Measurements from ENCODE around the gene TACSTD2. TPM values are rescaled to one million over a fixed set of nuclear protein-coding genes. Genes with fewer than 3 reads are reported as not detected.
A peak's percentile ranks its signal among the peaks of the same experiment; 100 is the strongest.

Gene TACSTD2
- total RNA-seq, 3 donors from 2014 or later (not counting 1 experiment from before 2014, with no cell fraction given), result 0.21 TPM; not detected in 2

DNA sequence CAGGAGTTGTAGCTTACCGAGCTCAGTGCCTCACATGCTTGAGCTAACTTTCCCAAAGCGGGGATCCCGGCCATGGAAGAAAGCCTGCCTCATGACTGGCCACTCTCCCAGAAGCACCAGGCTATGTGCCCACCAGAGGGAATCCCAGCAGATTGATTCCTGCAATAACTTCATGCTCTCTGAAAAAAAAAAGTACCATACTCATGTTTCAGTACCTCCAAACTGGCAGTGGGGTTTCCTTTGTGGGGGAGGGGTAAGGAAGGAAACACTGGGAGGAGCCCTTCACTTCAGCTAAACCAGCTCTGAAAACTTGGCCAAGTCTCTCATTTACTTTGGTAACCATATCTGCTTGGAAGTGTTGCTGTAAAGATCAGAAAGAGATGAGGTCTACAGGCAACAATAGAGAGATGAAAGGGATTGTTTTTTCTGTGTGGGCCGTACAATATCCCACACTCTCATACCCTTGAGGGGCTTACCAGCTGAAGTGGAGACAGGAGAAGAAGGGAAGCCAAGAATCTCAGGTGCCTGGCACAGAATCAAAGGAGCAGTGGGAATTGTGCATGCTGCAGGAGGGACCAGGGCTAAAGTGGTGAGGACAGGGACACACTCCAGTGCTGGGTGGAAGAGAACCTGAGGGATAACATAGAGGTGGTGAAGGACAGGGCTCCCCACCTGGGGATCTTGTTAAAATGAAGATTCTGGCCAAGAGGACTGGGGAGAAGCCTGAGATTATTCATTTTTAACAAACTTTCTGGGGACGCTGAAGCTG, 42.4 kb upstream of the TACSTD2 start:
- no peaks in the 10 kb centered on the region for H3K36me3 ChIP-seq (ENCODE audit: control insufficient read depth, insufficient read depth, low read length)

GRCh38 chr1:58618303-58618702, 41.3 kb upstream of the TACSTD2 start:
- intact Hi-C loops (cut with micrococcal nuclease), result no loop called here
- ATAC-seq (peak; percentile 31 to 53 (median 39)), DNase-seq (peak in 1 of 2 donors; percentile 10)
- Mint-ChIP-seq H3K4me3 (no peak overlapping the region), H3K36me3 (no peaks in the 10 kb centered on the region), H3K27me3 (ENCODE audit: low read depth in 2 of 2) (peaks cover 15 to 17% of the 10 kb centered on the region in 2 donors), H3K4me1 (peaks cover 0 to 5% of the 10 kb centered on the region in 2 donors), H3K9me3 (no peaks in the 10 kb centered on the region), H3K27ac (no peak overlapping the region)
- Histone ChIP-seq H3K4me1 (ENCODE audit: control insufficient read depth, insufficient read depth, low read length) (peaks cover 10% of the 10 kb centered on the region), H3K9me3 (ENCODE audit: control insufficient read depth, insufficient read depth, low read length) (no peaks in the 10 kb centered on the region), H3K27me3 (ENCODE audit: control insufficient read depth, insufficient read depth, low read length) (no peaks in the 10 kb centered on the region), H3K27ac (ENCODE audit: low read length) (no peak overlapping the region), H3K4me3 (ENCODE audit: low read length) (no peak overlapping the region), H3K36me3 (ENCODE audit: control insufficient read depth, insufficient read depth, low read length) (no peaks in the 10 kb centered on the region)
- TF ChIP-seq CTCF (IDR thresholded peaks at IDR 0.05), result no peak
- 30% methylated on average over 2 of the region's 2 CpGs for WGBS (ENCODE audit: insufficient coverage)

More for the DNA sequence above, 42.4 kb upstream of the TACSTD2 start:
- Mint-ChIP-seq H3K27me3 (ENCODE audit: low read depth in 2 of 2) (peaks cover 15% of the 10 kb centered on the region in 2 donors), H3K4me3 (no peak overlapping the region), H3K27ac (no peak overlapping the region), H3K9me3 (no peaks in the 10 kb centered on the region), H3K36me3 (no peaks in the 10 kb centered on the region), H3K4me1 (peaks cover 0 to 5% of the 10 kb centered on the region in 2 donors)
- Histone ChIP-seq H3K4me1 (ENCODE audit: control insufficient read depth, insufficient read depth, low read length) (peaks cover 10% of the 10 kb centered on the region), H3K27me3 (ENCODE audit: control insufficient read depth, insufficient read depth, low read length) (no peaks in the 10 kb centered on the region), H3K9me3 (ENCODE audit: control insufficient read depth, insufficient read depth, low read length) (no peaks in the 10 kb centered on the region), H3K4me3 (ENCODE audit: low read length) (no peak overlapping the region), H3K27ac (ENCODE audit: low read length) (no peak overlapping the region)
- intact Hi-C loops (cut with micrococcal nuclease), result no loop called here
- whole genome bisulfite sequencing (ENCODE audit: insufficient coverage), result 76% methylated on average over 4 of the region's 5 CpGs
- no peak for DNase-seq
- no peak for TF ChIP-seq CTCF (IDR thresholded peaks at IDR 0.05)
- no peak for ATAC-seq

DNA sequence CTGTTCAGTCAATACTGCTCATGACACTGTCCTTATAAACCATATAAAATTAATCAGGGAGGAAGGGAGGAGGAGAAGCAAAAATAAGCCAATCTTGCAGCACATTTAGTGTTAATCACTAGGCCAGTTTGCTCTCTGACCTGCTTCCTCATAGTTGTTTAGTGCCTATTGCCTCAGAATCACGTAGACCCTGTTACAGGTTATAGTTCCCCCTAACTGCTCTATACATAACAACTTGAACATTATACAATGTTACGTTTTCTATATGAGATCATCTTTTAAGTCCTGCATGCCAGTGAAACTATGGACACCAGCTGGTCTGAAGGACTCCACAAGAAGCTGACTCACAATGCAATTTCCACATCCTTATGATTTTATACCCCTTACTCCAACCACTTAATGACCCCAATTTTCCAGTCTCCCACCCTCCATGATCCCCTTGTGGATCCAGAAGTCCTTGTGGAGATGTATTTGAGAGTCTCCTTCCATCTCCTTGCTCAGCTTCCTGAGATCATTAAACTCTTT, 34.9 kb upstream of the TACSTD2 start:
- TF ChIP-seq CTCF (IDR thresholded peaks at IDR 0.05), result no peak
- no peak for ATAC-seq
- peaks cover 22 to 35% of the 10 kb centered on the region in 2 donors for H3K27me3 Mint-ChIP-seq (ENCODE audit: low read depth in 2 of 2)

More for the DNA sequence above, 34.9 kb upstream of the TACSTD2 start:
- H3K36me3 ChIP-seq (ENCODE audit: control insufficient read depth, insufficient read depth, low read length), result no peaks in the 10 kb centered on the region
- DNase-seq, result no peak
- intact Hi-C loops (cut with micrococcal nuclease), result no loop called here
- no peaks in the 10 kb centered on the region for H3K4me1 ChIP-seq (ENCODE audit: control insufficient read depth, insufficient read depth, low read length)
- H3K27ac ChIP-seq (ENCODE audit: low read length), result no peak overlapping the region
- H3K9me3 ChIP-seq (ENCODE audit: control insufficient read depth, insufficient read depth, low read length), result no peaks in the 10 kb centered on the region
- Mint-ChIP-seq H3K36me3 (no peaks in the 10 kb centered on the region), H3K4me1 (no peaks in the 10 kb centered on the region), H3K9me3 (no peaks in the 10 kb centered on the region), H3K4me3 (no peak overlapping the region), H3K27ac (no peak overlapping the region)
- WGBS (ENCODE audit: insufficient coverage), result 89% methylated on average over 2 of the region's 2 CpGs
- H3K4me3 ChIP-seq (ENCODE audit: low read length), result no peak overlapping the region
- H3K27me3 ChIP-seq (ENCODE audit: control insufficient read depth, insufficient read depth, low read length), result no peaks in the 10 kb centered on the region

All from natural killer cell (primary cell).